GM12801 (cell line): ENCODE results near the gene LRRC8E.

Experiments used
- TF ChIP-seq, protein P1 (sequence below): IDR thresholded peaks from one replicate; pipeline ENCODE4 v1.5.1; 2011; ENCODE audit warnings: control low read depth; ENCODE audit not compliant: insufficient read length; ENCODE audit errors: extremely low read depth

Gene LRRC8E

DNA sequence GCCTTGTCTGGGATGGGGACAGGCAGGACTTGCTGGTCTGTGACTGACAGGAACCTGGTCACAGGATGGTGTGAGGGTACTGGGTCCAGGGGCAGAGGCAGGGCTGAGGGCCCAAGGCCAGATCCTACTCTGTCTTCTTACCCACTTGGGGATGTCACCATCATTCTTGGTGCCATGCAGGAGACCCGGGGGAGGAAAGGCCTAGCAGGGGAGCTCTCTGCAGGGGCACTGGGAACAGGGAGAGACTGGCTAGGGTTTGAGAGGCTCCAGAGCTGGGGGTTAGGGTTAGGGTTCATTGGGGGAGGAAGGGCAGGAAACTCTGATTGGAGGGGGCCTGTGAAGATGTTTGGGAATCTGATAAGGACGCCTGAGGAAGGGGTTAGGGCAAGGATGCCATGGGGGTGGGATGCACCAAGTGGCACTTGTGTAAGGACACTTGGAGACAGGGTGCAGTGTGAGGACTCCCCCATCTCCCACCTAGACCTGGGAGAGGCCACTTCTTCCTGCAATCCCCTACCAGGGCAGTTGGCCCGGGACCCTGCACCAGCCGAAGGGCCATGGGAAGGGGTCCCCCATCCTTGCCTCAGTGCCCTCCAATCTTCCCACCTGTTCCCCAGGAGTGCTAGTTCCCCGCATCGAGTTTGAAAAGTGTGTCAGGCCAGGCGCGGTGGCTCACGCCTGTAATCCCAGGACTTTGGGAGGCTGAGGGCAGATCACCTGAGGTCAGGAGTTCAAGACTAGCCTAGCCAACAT, 21.0 kb upstream of the LRRC8E start:
- TF ChIP-seq, protein P1, sequence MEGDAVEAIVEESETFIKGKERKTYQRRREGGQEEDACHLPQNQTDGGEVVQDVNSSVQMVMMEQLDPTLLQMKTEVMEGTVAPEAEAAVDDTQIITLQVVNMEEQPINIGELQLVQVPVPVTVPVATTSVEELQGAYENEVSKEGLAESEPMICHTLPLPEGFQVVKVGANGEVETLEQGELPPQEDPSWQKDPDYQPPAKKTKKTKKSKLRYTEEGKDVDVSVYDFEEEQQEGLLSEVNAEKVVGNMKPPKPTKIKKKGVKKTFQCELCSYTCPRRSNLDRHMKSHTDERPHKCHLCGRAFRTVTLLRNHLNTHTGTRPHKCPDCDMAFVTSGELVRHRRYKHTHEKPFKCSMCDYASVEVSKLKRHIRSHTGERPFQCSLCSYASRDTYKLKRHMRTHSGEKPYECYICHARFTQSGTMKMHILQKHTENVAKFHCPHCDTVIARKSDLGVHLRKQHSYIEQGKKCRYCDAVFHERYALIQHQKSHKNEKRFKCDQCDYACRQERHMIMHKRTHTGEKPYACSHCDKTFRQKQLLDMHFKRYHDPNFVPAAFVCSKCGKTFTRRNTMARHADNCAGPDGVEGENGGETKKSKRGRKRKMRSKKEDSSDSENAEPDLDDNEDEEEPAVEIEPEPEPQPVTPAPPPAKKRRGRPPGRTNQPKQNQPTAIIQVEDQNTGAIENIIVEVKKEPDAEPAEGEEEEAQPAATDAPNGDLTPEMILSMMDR: no peak

DNA sequence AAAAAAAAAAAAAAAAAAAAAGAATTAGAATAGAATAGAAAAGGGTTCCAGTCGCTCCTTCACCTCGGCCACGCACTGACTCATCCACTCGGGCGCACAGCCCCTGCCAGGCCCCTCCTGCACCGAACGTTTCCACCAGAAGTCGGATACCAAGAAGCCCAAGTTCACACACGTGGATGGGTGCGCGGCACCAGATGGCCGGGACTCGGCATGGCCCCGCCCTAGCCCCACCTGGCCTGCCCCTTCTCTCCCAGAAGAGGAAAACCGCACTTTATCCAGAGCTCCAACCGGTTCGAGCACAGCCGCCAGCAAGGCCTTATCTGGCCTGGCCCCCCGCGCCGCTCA, 20.0 kb upstream of the LRRC8E start:
- TF ChIP-seq, protein P1: no peak

DNA sequence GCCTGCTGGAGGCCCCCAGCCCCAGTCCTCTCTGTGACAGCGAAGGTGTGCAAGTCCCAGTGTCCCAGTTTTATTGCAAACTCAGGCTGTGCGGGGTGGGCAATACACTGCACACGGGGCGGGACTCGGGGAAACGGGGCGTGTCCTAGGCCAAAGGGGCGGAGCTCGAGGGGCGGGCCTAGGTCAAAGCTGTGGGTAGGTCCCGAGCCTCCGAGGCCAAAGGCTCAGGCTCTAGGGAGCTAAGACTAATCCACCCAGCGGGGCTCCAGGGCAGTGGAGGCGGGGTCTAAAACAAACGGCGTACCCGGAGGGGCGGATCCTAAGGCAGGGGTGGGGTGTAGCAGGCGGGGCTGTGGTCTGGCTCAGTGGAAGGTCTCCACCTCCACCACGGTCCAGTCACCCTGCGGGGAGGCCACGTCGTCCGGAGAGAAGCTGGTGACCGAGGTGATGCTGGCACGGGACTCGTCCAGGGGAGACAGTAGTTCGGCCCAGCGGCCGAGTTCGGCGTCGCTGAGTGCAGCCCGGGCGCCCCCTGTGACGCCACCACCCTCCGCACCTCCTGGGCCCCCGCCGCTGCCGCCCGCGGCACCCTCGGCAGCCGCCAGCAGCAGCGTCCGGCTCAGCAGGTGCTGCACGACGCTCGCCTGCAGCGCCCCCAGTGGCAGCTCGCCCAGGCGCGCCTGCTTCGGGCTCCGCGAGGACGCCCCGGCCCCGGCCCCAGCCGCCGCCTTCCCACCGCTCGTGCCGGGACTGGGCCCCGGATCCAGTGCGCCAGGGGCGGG, 19.4 kb upstream of the LRRC8E start:
- TF ChIP-seq, protein P1: no peak

DNA sequence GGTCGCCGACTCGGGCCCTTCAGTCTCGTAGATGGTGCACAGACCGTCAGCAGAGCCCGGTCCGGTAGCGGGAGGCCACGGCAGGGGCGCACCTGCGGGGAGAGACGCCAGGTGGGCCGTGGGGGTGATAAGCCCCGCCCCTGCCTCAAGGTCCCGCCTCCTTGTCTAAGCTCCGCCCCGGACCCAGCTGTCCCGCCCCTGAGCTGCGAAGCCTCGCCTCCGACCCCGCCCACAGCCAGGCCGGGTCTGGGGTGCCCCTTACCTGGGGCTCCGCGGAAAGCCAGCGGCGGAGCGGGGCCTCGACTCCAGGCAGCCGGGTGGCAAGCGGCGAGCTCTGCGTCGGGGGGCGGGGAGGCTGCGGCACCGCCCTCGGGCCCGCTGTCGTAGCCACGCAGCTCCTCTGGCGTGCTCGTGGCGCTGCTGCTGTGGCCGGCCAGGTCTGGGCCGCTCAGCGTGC, 18.8 kb upstream of the LRRC8E start:
- TF ChIP-seq, protein P1: no peak

DNA sequence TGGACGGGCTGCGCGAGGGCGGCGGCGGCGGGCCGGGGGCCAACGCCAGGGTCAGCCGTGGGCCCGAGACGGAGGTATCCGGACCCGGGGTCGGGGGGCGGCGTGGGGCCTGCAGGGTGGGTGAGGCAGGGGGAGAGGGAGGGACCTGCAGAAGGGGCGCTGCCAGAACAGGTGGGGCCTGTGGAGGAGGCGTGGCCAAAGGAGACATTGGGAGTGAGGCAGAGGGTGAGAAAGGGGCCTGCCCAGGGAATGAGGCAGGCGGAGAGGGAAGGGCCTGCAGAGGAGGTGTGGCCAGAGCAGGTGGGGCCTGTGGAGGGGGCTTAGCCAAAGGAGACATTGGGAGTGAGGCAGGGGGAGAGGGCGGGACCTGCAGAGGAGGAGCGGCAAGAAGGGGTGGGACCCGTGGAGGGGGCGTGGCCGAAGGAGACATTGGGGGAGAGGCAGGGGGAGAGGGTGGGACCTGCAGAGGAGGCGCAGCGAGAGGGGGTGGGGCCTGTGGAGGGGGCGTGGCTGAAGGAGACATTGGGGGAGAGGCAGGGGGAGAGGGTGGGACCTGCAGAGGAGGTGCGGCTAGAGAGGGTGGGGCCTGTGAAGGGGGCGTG, 18.3 kb upstream of the LRRC8E start:
- TF ChIP-seq, protein P1: no peak

DNA sequence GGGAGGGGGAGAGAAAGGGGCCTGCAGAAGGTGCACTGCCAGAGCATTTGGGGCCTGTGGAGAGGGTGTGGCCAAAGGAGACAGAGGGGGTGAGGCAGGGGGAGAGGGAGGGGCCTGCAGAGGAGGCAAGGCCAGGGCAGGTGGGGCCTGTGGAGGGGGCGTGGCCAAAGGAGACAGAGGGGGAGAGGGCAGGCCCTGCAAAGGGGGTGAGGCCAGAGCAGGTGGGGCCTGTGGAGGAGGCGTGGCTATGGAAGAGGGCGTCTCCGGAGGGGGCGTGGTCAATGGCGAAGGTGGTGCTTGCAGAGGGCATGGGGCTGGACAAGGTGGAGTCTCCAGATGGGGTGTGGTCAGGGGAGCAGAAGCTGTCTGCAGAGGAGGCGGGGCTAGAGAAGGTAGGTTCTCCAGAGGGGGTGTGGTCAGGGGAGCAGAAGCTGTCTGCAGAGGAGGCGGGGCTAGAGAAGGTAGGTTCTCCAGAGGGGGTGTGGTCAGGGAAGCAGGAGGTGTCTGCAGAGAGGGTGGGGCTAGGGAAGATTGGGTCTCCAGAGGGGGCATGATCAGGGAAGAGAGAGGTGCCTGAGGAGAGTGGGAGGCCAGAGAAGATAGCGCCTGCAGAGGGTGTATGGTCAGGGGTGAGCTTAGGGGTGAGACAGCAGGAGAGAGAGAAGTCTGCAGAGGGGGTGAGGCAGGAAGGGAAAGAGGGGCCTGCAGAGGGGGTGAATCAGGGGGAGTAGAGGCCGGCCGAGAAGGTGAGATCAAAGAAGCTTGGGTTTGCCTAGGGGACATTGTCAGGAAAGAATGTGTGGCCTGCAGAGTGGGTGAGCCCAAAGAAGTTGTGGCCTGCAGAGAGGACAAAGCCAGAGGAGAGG, 17.5 kb upstream of the LRRC8E start:
- TF ChIP-seq, protein P1: no peak
